Colonic mucosa (tissue), 4 donors: ENCODE results near the gene GLB1L2. TPM values are rescaled to one million over a fixed set of nuclear protein-coding genes. Genes with fewer than 3 reads are reported as not detected.

Source experiments
- DNase-seq: peaks from one replicate; pipeline ENCODE4 v3.0.0-alpha.2; 2020
- H3K27ac ChIP-seq: fragments of 200-600 bp; one replicate; pipeline ENCODE4 v1.8.0; 2021
- H3K27me3 ChIP-seq: fragments of 200-600 bp; one replicate; pipeline ENCODE4 v1.8.0; 2021
- H3K36me3 ChIP-seq: fragments of 200-600 bp; one replicate; pipeline ENCODE4 v1.8.0; 2021
- H3K4me1 ChIP-seq: fragments of 200-600 bp; one replicate; pipeline ENCODE4 v1.8.0; 2021; ENCODE audit warnings: mild to moderate bottlenecking
- H3K4me3 ChIP-seq: fragments of 200-600 bp; one replicate; pipeline ENCODE4 v1.8.0; 2021
- H3K9ac ChIP-seq, 2 donors: one replicate each; pipeline ENCODE4 v1.7.0; 2013; ENCODE audit warnings: control low read depth in 2 of 2, low read depth in 2 of 2, low read length in 2 of 2
- H3K9me3 ChIP-seq: fragments of 200-600 bp; one replicate; pipeline ENCODE4 v1.8.0; 2021
- CTCF ChIP-seq: fragments of 200-600 bp; IDR thresholded peaks from one replicate; pipeline ENCODE4 v1.8.0; 2022; ENCODE audit warnings: antibody characterized with exemption, mild to moderate bottlenecking
- intact Hi-C: fragments of 100-400 bp; cut with DNase I; formaldehyde crosslinking; loops from one replicate; pipeline ENCODE4 v1.14.1; 2022
- total RNA-seq, 2 donors: library from RNA; stranded (reverse); fragmentation: NEBNext Ultra II Directional in 1 of 2; extraction: Animal tissue kit (Norgen Biotek cat#: 25700) in 1 of 2; gene quantifications; one replicate each; pipeline ENCODE4 v1.2.1, GENCODE V29; 2021
- donor health status: healthy.
- donor health status: DM: no; HTN: no; CAD: no.
- donor health status: DM: no; HTN: no; CAD: no.

GLB1L2 gene
- total RNA-seq, 2 donors from 2014 or later = 27.2 to 31.3 TPM

GRCh38 chr11:134288486-134288885 is 43.3 kb upstream of the GLB1L2 start:
- TF ChIP-seq CTCF = no peak
- Histone ChIP-seq H3K4me3 (no peak overlapping the region), H3K4me1 (no peaks in the 10 kb centered on the region), H3K27ac (no peak overlapping the region), H3K9me3 (no peaks in the 10 kb centered on the region), H3K9ac (no peak overlapping the region), H3K36me3 (no peaks in the 10 kb centered on the region), H3K27me3 (no peaks in the 10 kb centered on the region)
- DNase-seq = no peak
- intact Hi-C loops = no loop called here

- no peak overlapping the region for H3K4me3 ChIP-seq
- no peak for TF ChIP-seq CTCF
- intact Hi-C loops = no loop called here
- no peaks in the 10 kb centered on the region for H3K9me3 ChIP-seq
- H3K36me3 ChIP-seq = no peaks in the 10 kb centered on the region
- no peak for DNase-seq
- no peaks in the 10 kb centered on the region for H3K27me3 ChIP-seq
- H3K27ac ChIP-seq = no peak overlapping the region
- H3K4me1 ChIP-seq = no peaks in the 10 kb centered on the region
- H3K9ac ChIP-seq = no peak overlapping the region
Measured at GRCh38 chr11:134289167-134289566, 42.6 kb upstream of the GLB1L2 start.

GRCh38 chr11:134289789-134290188 is 42.0 kb upstream of the GLB1L2 start:
- Histone ChIP-seq H3K36me3 (no peaks in the 10 kb centered on the region), H3K4me3 (no peak overlapping the region), H3K9me3 (no peaks in the 10 kb centered on the region), H3K4me1 (no peaks in the 10 kb centered on the region), H3K9ac (no peak overlapping the region), H3K27ac (no peak overlapping the region), H3K27me3 (no peaks in the 10 kb centered on the region)
- DNase-seq = no peak
- no peak for TF ChIP-seq CTCF
- intact Hi-C loops = no loop called here

- H3K36me3 ChIP-seq = no peaks in the 10 kb centered on the region
- no peak for DNase-seq
- H3K27ac ChIP-seq = no peak overlapping the region
- intact Hi-C loops = no loop called here
- H3K27me3 ChIP-seq = no peaks in the 10 kb centered on the region
- no peak for TF ChIP-seq CTCF
- H3K9me3 ChIP-seq = no peaks in the 10 kb centered on the region
- no peak overlapping the region for H3K9ac ChIP-seq
- no peaks in the 10 kb centered on the region for H3K4me1 ChIP-seq
- H3K4me3 ChIP-seq = no peak overlapping the region
Measured at GRCh38 chr11:134290646-134291045, 41.1 kb upstream of the GLB1L2 start.

- intact Hi-C loops = no loop called here
- Histone ChIP-seq H3K36me3 (no peaks in the 10 kb centered on the region), H3K9me3 (no peaks in the 10 kb centered on the region), H3K4me3 (no peak overlapping the region), H3K27ac (no peak overlapping the region), H3K27me3 (no peaks in the 10 kb centered on the region), H3K4me1 (no peaks in the 10 kb centered on the region), H3K9ac (no peak overlapping the region)
- DNase-seq = no peak
- TF ChIP-seq CTCF = no peak
Measured at GRCh38 chr11:134291196-134291595, 40.6 kb upstream of the GLB1L2 start.

- Histone ChIP-seq H3K4me3 (no peak overlapping the region), H3K27ac (no peak overlapping the region), H3K36me3 (no peaks in the 10 kb centered on the region), H3K27me3 (no peaks in the 10 kb centered on the region), H3K9me3 (no peaks in the 10 kb centered on the region), H3K4me1 (no peaks in the 10 kb centered on the region), H3K9ac (no peak overlapping the region)
- DNase-seq = no peak
- intact Hi-C loops = no loop called here
- no peak for TF ChIP-seq CTCF
Measured at GRCh38 chr11:134292661-134293060, 39.1 kb upstream of the GLB1L2 start.
